ENCODE results near the gene SLC16A6. TPM values are rescaled to one million over a fixed set of nuclear protein-coding genes. Genes with fewer than 3 reads are reported as not detected.
"Not testable (repeated sequence)": the region's sequence is repeated elsewhere in the genome, so short reads cannot be mapped to it uniquely, and the experiment has no call there.

SLC16A6 gene
- total RNA-seq, 4 donors from 2014 or later, result 0.66 to 7.1 (median 3.8) TPM

DNA sequence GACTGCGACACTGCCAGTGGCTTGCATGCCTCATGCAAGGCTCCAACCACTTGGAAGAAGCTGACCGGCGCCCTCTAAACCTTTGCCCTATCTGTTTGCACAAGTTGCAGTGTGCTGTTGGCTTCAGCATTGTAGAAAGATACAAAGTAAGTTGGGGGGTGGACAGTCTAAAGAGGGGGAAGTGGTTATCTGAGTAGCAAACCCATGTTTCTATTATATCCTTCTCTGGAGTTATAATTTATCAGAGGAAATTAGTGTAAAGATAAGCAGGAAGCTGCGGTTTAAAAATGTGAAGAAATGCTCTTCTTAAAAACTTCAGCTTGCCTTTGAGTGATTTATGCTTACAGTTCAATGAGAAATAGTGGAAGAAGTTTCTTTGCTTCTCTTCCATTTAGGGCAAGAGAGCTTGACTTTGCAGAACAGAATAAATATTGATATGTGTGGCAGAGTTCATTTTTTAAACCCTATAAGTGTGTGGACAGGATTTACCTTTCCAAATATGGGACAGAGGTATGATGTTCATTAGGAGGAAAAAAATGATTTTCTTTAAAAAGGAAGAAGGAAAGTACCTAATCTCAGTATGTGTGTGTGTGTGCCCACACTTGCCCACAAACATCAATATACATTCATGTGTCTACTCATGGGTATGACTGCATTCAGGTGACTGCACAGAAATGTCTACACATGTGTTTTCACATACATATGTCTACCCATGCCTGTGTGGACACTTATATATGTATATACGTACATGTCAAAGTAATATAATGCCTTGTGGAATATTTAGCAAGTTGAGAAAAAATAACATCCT, 35.0 kb downstream of the SLC16A6 start:
- in situ Hi-C loops (cut with MboI; ENCODE audit: low sequenced_read_pairs in 4 of 4), result loop anchor here in 1 of 4 donors (25.0 kb wide), 1 partner anchor 506 kb away; no protein-coding TSS in a partner anchor
- no peak for TF ChIP-seq POLR2A (IDR thresholded peaks at IDR 0.05)
- TF ChIP-seq, protein P1, sequence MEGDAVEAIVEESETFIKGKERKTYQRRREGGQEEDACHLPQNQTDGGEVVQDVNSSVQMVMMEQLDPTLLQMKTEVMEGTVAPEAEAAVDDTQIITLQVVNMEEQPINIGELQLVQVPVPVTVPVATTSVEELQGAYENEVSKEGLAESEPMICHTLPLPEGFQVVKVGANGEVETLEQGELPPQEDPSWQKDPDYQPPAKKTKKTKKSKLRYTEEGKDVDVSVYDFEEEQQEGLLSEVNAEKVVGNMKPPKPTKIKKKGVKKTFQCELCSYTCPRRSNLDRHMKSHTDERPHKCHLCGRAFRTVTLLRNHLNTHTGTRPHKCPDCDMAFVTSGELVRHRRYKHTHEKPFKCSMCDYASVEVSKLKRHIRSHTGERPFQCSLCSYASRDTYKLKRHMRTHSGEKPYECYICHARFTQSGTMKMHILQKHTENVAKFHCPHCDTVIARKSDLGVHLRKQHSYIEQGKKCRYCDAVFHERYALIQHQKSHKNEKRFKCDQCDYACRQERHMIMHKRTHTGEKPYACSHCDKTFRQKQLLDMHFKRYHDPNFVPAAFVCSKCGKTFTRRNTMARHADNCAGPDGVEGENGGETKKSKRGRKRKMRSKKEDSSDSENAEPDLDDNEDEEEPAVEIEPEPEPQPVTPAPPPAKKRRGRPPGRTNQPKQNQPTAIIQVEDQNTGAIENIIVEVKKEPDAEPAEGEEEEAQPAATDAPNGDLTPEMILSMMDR (IDR thresholded peaks at IDR 0.05 in 4 of 5, conservative IDR thresholded peaks at IDR 0.05 in 1 of 5), result no peak
- intact Hi-C loops (cut with DNase I; ENCODE audit: low total_unique reads), result no loop called here
- Histone ChIP-seq H3K4me1 (peaks cover 0 to 7% of the 10 kb centered on the region in 2 donors), H3K27ac (no peak overlapping the region), H3K9me3 (no peaks in the 10 kb centered on the region), H3K4me3 (no peak overlapping the region), H3K27me3 (no peaks in the 10 kb centered on the region), H3K36me3 (peaks cover 0 to 53% of the 10 kb centered on the region in 2 donors)
- DNase-seq (no peak), ATAC-seq (no peak)

DNA sequence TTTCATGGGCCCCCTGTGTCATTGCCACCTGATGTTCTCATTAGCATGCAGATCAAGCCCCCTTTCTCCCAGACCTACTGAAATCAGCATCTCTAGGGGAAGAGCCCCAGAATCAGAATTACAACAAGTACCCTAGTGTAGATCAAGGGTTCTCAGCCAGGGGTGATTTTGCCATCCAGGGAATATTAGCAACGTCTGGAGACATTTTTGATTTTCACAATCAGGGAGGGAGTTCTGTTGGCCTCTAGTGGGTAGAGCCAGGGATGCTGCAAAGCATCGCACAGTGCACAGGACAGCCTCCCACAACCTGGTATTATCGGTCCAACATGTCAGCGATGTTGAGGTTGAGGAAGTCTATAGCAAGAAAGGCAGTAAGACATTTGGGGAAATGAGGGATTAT, 35.8 kb downstream of the SLC16A6 start:
- intact Hi-C loops (cut with DNase I; ENCODE audit: low total_unique reads), result no loop called here
- DNase-seq (no peak), ATAC-seq (no peak)
- in situ Hi-C loops (cut with MboI; ENCODE audit: low sequenced_read_pairs in 4 of 4), result loop anchor here in 1 of 4 donors (25.0 kb wide), 1 partner anchor 507 kb away; no protein-coding TSS in a partner anchor
- Histone ChIP-seq H3K9me3 (no peaks in the 10 kb centered on the region), H3K27me3 (no peaks in the 10 kb centered on the region), H3K4me3 (no peak overlapping the region), H3K36me3 (peaks cover 0 to 61% of the 10 kb centered on the region in 2 donors), H3K27ac (no peak overlapping the region), H3K4me1 (peaks cover 0 to 7% of the 10 kb centered on the region in 2 donors)
- no peak for TF ChIP-seq POLR2A (IDR thresholded peaks at IDR 0.05)
- TF ChIP-seq, protein P1 (IDR thresholded peaks at IDR 0.05 in 4 of 5, conservative IDR thresholded peaks at IDR 0.05 in 1 of 5), result no peak

DNA sequence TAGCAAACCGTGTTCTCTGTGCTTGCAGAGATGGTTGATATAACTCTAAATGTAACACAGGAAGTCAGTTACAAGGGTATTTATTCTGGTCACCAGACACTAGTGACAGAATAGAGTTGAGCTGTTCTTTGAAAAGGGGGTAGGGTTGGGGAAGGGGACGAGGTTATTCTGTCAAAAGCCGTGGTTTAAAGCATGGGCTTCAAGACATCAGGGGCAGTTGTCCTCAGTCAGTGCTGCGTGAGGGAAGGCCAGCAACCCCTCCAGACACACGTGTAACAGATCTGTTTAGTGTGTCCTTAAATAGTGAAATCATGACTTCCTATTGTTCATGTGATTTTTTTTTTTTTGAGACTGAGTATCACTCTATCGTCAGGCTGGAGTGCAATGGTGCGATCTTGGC, 37.5 kb downstream of the SLC16A6 start:
- H3K27ac ChIP-seq; H3K27me3 ChIP-seq; DNase-seq; intact Hi-C loops (cut with DNase I; ENCODE audit: low total_unique reads); ATAC-seq; H3K4me3 ChIP-seq; H3K9me3 ChIP-seq: not testable (repeated sequence)
- H3K36me3 ChIP-seq, result peaks cover 0 to 62% of the 10 kb centered on the region in 2 donors
- in situ Hi-C loops (cut with MboI; ENCODE audit: low sequenced_read_pairs in 4 of 4), result loop anchor here in 1 of 4 donors (25.0 kb wide), 1 partner anchor 509 kb away; no protein-coding TSS in a partner anchor
- peaks cover 7 to 13% of the 10 kb centered on the region in 2 donors for H3K4me1 ChIP-seq

DNA sequence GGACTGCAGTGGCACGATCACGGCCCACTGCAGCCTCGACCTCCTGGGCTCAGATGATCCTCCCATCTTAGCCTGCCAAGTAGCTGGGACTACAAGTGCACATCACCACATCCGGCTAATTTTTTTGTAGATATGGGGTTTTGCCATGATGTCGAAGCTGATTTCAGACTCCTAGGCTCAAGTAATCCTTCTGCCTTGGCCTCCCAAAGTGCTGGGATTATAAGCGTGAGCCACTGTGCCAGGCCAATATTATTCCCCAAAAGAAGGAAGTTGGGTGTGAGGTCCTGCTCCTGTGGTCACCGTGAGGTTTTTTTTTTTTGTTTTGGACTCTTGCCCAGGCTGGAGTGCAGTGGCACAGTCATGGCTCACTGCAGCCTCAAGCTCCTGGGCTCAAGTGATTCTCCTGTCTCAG, 41.6 kb downstream of the SLC16A6 start:
- Histone ChIP-seq H3K36me3 (peaks cover 0 to 39% of the 10 kb centered on the region in 2 donors), H3K27me3 (no peaks in the 10 kb centered on the region), H3K4me3 (no peak overlapping the region), H3K9me3 (no peaks in the 10 kb centered on the region), H3K4me1 (peaks cover 12 to 14% of the 10 kb centered on the region in 2 donors), H3K27ac (peak overlapping the region; percentile 89 to 100 (median 98))
- in situ Hi-C loops (cut with MboI; ENCODE audit: low sequenced_read_pairs in 4 of 4), result no loop called here
- intact Hi-C loops (cut with DNase I; ENCODE audit: low total_unique reads), result loop anchor here (5.0 kb wide), 2 partner anchors 42 to 263 kb away; partner anchors contain the start of gene PRKAR1A
- DNase-seq (no peak), ATAC-seq (no peak)
- TF ChIP-seq, protein P1 (IDR thresholded peaks at IDR 0.05 in 4 of 5, conservative IDR thresholded peaks at IDR 0.05 in 1 of 5), result no peak
- TF ChIP-seq POLR2A (IDR thresholded peaks at IDR 0.05), result no peak

DNA sequence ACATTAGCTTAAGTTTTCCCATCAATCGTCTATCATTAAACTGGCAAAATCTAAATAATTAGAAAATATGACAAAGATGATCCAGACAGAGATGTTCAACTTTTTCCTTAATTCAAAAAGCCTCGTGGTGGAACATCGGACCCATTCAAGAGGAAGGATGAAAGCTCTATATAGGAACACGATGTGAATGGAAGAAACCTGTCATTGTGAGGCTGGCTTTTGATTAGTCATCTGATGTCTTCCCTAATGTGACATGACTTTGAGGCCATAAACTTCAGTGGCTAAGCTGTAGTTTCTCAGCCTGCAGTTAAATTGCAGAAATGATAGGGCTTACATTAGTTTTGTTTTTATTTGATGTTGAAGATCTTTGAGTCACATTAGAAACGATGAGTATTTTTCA, 42.0 kb downstream of the SLC16A6 start:
- H3K9me3 ChIP-seq, result no peaks in the 10 kb centered on the region
- intact Hi-C loops (cut with DNase I; ENCODE audit: low total_unique reads) (loop anchor here (5.0 kb wide), 2 partner anchors 42 to 263 kb away; partner anchors contain the start of gene PRKAR1A), in situ Hi-C loops (cut with MboI; ENCODE audit: low sequenced_read_pairs in 4 of 4) (no loop called here)

More for the DNA sequence above, 42.0 kb downstream of the SLC16A6 start:
- no peak for DNase-seq
- H3K4me1 ChIP-seq, result peaks cover 12 to 14% of the 10 kb centered on the region in 2 donors
- TF ChIP-seq, protein P1 (IDR thresholded peaks at IDR 0.05 in 4 of 5, conservative IDR thresholded peaks at IDR 0.05 in 1 of 5), result no peak
- TF ChIP-seq POLR2A (IDR thresholded peaks at IDR 0.05), result no peak
- no peaks in the 10 kb centered on the region for H3K27me3 ChIP-seq
- H3K36me3 ChIP-seq, result peaks cover 0 to 34% of the 10 kb centered on the region in 2 donors
- peak overlapping the region in 3 of 4 donors; percentile 81 to 97 (median 95) for H3K4me3 ChIP-seq
- no peak for ATAC-seq
- peak overlapping the region; percentile 89 to 100 (median 98) for H3K27ac ChIP-seq

Measured in gastrocnemius medialis (tissue), 4 donors.